Fibroblast of villous mesenchyme (primary cell): ENCODE results near the gene RPS6KL1. TPM values are rescaled to one million over a fixed set of nuclear protein-coding genes. Genes with fewer than 3 reads are reported as not detected.

Experiments used
- DNase-seq: peaks from one replicate; pipeline ENCODE4 v3.0.0-alpha.2; 2010; ENCODE audit warnings: low read depth
- H3K4me3 ChIP-seq: 2 replicates; pipeline ENCODE4 v1.5.1; 2011; ENCODE audit warnings: low read depth, mild to moderate bottlenecking, low read length
- CTCF ChIP-seq: IDR thresholded peaks from 2 replicates; pipeline ENCODE4 v1.5.1; 2012; ENCODE audit warnings: low read depth, mild to moderate bottlenecking, low read length; ENCODE audit not compliant: insufficient read depth
- total RNA-seq: library from RNA; depleted of rRNA; stranded (reverse); fragments of >200 nt; gene quantifications from 2 replicates; pipeline ENCODE4 v1.2.3, GENCODE V29; 2012

The RPS6KL1 gene
- total RNA-seq, 1 donor, result 2.2 TPM

- H3K4me3 ChIP-seq, result no peak overlapping the region
- no peak for TF ChIP-seq CTCF
- no peak for DNase-seq
Measured at GRCh38 chr14:74924061-74924460, 1.0 kb upstream of the RPS6KL1 start.

GRCh38 chr14:74921987-74922751 lies 891 bp downstream of the RPS6KL1 start:
- no peak for TF ChIP-seq CTCF
- peak overlapping the region; percentile 66 for H3K4me3 ChIP-seq
- no peak for DNase-seq

- TF ChIP-seq CTCF, result no peak
- H3K4me3 ChIP-seq, result no peak overlapping the region
- DNase-seq, result no peak
Measured at GRCh38 chr14:74921053-74921620, 1.9 kb downstream of the RPS6KL1 start.

GRCh38 chr14:74920281-74920680 lies 2.8 kb downstream of the RPS6KL1 start:
- TF ChIP-seq CTCF, result no peak
- DNase-seq, result no peak

GRCh38 chr14:74919421-74920165 lies 3.5 kb downstream of the RPS6KL1 start:
- TF ChIP-seq CTCF, result no peak
- no peak overlapping the region for H3K4me3 ChIP-seq
- peak; percentile 39 for DNase-seq

More at GRCh38 chr14:74920281-74920680, 2.8 kb downstream of the RPS6KL1 start:
- no peak overlapping the region for H3K4me3 ChIP-seq

GRCh38 chr14:74918380-74918779 lies 4.7 kb downstream of the RPS6KL1 start:
- no peak for DNase-seq
- TF ChIP-seq CTCF, result no peak
- H3K4me3 ChIP-seq, result no peak overlapping the region
